GM19397 (cell line): Measurements from ENCODE around the gene CPT1C.
"Not testable (repeated sequence)": the region's sequence is repeated elsewhere in the genome, so short reads cannot be mapped to it uniquely, and the experiment has no call there.

Source experiments
- ATAC-seq: cut with Tn5 transposase; IDR thresholded peaks from one replicate; pipeline ENCODE4 v1.9.1; 2021; ENCODE audit warnings: mild to moderate bottlenecking, moderate library complexity; ENCODE audit not compliant: unreplicated experiment

The CPT1C gene

DNA sequence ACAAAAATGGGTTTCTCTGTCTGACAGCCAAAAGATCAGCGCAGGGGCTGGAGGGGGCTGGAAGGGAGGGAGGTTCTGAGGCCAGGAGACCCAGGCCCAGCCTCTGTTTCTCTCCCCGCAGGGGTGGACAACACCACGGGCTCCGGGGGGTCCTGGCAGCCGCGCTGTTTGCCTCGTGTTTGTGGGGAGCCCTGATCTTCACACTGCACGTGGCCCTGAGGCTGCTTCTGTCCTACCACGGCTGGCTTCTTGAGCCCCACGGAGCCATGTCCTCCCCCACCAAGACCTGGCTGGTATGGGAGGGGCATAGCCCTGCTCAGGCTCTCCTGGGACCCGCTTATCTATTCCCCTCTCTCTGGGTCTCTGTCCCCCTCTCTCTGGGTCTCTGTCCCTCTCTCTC lies 9.6 kb downstream of the CPT1C start:
- ATAC-seq, result no peak

DNA sequence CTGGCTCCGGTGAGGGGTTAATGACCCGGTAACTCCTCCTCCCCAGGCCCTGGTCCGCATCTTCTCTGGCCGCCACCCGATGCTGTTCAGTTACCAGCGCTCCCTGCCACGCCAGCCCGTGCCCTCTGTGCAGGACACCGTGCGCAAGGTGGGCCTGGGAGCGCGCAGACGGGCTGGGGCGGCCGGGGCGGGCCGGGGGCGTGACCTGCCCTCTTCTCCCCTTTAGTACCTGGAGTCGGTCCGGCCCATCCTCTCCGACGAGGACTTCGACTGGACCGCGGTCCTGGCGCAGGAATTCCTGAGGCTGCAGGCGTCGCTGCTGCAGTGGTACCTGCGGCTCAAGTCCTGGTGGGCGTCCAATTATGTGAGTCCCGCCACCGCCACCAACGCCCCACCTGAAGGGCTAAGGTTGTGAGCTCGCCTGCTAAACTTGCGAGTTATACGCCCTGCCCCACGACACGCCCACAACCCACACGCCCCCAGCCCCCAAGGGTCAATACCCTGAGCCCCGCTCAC lies 10.4 kb downstream of the CPT1C start:
- no peak for ATAC-seq

DNA sequence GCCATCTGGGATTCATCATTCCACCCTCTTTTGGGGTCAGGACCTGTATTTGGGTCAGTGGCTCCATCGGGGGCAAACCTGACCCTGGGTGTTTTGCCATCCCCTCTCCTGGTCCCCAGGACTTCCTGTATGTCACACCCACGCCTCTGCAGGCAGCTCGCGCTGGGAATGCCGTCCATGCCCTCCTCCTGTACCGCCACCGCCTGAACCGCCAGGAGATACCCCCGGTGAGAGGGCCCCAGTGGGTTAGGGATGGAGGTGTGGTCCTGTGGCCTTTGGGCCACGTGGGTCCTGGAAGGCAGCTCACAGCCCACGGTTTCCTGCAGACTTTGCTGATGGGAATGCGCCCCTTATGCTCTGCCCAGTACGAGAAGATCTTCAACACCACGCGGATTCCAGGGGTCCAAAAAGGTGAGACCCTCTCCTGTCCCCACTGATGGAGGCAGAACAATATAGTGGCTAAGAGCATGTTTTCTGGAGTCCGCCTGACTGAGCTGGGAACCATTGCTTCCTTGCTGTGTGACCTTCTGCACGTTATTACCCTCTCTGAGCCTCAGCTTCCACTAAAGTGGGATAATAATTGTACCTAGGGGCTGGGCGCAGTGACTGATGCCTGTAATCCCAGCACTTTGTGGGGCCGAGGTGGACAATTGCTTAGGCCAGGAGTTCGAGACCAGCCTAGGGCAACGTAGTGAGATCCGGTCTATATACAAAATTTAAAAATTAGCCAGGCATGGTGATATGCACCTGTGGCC lies 14.1 kb downstream of the CPT1C start:
- ATAC-seq, result no peak

DNA sequence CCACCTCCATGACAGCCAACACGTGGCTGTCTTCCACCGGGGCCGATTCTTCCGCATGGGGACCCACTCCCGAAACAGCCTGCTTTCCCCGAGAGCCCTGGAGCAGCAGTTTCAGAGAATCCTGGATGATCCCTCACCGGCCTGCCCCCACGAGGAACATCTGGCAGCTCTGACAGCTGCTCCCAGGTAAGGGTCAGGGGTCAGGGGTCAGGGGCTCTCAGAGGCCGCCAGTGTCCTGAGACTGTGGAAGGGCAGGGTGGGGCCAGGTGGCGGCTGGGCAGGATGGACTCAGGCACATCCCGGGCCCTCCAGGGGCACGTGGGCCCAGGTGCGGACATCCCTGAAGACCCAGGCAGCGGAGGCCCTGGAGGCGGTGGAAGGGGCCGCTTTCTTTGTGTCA lies 15.0 kb downstream of the CPT1C start:
- no peak for ATAC-seq

DNA sequence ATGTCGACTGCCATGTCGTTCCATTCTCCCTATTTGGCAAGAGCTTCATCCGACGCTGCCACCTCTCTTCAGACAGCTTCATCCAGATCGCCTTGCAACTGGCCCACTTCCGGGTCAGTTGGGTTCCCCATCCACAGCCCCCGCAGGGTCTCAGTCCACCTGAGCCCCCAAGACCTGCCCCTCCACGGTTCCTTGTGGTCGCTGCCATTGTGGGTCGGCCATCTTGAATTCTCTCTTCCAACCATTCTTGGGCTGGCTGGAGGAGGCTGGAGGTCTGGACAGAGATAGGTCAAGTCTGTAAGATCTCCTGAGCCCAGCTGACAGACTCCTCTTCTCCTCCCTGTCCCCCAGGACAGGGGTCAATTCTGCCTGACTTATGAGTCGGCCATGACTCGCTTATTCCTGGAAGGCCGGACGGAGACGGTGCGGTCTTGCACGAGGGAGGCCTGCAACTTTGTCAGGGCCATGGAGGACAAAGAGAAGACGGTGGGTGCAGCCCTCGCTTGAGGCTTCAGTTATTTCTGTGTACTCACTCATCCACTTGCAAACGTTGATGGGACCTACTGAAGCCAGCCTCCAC lies 19.5 kb downstream of the CPT1C start:
- ATAC-seq, result no peak

DNA sequence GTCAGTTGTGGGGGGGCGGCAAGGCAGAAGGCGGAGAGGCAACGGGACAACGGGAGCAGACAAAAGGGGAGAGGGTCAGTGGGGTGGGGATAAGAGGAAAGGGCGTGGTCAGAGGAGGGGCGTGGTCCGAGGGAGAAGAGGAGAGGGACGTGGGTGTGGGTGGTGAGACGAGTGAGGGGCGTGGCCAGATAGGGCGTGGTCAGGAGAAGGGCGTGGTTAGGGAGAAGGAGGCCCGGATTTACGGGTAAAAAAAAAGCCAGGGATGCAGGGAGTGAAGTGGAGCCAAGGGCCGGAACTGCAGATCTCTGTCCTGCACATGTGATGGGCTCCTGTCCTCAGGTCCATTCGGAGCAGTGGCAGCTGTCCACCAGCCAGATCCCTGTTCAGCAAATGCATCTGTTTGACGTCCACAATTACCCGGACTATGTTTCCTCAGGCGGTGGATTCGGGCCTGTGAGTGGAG lies 21.5 kb downstream of the CPT1C start:
- ATAC-seq, result no peak

DNA sequence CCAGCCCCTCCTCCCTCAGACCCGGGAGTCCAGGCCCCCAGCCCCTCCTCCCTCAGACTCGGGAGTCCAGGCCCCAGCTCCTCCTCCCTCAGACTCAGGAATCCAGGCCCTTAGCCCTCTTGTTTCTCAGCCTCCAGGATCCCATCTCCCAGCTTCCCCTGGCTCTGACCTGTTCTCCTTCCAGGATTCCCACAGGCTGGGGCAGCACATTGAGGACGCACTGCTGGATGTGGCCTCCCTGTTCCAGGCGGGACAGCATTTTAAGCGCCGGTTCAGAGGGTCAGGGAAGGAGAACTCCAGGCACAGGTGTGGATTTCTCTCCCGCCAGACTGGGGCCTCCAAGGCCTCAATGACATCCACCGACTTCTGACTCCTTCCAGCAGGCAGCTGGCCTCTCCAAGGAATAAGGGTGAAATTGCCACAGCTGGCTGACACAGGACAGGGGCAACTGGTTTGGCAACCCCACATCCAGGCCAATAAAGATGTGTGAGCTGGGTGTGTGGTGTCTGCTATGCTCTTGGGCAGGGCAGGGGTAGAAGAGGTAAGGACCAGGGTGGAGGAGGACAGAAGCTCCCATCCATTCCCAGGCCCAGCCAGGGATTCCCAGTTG lies 22.4 kb downstream of the CPT1C start:
- ATAC-seq, result no peak

DNA sequence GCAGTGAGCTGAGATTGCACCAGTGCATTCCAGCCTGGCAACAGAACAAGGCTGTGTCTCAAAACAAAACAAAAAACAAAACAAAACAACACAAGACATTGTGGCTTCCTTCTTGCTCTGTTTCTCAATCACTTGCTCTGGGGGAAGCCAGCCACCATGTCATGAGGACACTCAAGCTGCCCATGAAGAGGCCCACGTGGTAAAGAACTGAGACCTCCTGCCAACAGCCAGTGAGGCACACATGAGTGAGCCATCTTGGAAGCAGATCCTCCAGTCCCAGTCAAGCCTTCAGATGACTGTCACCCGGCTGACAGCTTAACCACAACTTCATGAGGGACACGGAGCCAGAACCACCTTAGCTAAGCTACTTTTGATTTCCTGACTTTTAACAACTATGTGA lies 25.2 kb downstream of the CPT1C start:
- ATAC-seq, result no peak

DNA sequence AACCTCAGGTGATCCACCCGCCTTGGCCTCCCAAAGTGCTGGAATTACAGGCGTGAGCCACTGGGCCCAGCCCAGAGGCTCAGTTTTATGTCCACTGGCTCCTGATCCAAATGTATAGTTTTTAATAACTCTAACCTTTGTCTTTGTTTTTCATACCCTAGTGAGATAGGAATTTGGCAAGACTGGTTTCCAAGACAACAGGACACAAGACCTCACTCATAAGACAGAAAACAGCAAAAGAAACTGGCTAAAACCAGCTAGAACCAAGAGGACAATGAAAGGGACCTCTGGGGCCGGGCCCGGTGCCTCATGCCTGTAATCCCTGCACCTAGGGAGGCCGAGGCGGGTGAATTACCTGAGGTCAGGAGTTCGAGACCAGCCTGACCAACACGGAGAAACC lies 27.6 kb downstream of the CPT1C start:
- ATAC-seq, result no peak

DNA sequence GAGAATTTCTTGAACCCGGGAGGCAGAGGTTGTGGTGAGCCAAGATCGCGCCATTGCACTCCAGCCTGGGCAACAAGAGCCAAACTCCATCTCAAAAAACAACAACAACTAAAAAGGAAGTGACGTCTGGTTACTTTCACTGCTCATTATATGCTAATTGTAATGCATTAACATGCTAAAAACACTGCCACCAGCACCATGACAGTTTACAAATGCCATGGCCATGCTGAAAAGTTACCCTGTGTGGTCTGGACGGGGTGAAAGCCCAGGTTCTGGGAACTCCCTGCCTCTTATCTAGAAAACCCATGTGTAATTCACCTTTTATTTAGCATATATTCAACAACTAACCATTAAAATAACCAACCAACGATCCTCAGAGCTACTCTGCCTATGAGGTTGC lies 28.1 kb downstream of the CPT1C start:
- ATAC-seq, result no peak

DNA sequence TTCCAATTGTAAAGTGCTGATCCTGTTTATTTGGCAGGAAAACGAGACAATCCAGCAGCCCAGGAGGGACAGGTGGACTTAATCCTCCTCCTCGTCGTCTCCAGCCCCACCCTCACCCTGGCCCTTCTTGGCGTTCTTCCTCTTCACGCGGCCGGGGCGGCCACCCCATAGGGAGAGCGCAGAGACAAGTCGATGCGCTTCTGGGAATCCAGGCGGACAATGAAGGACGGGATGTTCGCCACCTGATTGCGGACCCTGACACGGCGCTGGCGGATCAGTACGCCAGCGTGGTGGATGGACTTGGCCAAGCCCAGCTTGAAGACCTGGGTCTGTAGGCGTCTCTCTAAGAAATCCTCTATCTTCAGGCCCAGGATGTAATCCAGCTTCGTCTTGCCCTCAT lies 28.5 kb downstream of the CPT1C start:
- not testable (repeated sequence) for ATAC-seq

DNA sequence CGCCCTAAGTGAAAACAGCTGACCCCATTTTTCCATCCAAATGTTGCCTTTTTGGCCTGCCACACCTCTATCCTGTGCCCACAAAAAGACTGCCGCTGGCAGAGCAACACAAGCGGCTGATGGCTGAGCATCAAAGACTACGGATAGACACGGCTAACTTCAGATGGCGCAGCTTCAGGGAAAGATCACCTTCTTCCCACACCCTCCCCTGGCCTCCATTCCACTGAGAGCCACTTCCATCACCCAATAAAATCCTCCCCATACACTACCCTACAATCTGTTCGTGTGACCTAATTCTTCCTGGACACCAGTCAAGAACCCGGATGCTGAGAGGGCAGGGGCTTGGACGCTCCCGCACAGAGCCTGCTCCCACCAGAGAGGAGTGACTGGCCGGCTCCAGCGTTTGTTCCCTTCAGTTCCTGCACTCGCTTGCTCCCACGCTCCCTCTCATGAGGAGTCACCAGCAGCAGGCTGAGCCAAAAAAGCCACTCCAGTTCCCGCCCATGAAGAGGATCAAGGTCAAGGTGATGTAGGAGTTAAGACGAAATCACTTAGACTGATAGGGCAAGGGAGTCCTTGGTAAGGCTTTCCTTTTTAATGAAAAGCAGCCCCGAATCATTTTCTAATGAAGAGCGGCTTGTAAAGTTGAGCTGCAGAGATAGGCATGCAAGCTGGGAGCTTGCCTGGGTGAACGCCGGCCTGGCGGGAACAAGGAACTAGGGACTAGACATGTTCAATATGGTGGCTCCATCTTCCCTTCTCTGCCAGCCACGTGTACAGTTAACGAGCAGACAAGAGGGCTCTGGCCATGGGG lies 36.5 kb downstream of the CPT1C start:
- ATAC-seq, result no peak

DNA sequence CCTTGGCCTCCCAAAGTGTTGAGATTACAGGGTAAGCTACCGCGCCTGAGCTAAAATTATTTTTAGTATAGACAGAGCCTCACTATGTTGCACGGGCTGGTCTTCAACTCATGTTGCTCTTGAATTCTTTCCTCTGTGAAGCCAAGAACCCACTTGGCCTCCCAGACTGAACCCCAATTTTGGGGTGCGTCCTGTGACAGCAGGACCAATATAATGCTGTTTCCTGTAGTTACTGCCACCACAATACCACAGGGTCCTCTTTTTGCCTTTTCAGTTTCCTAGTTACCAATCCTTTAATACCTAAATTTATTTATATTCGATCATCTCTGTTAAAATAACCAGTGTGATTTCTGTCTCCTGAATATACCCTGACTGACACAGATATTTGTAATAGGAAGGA lies 39.2 kb downstream of the CPT1C start:
- ATAC-seq, result no peak

DNA sequence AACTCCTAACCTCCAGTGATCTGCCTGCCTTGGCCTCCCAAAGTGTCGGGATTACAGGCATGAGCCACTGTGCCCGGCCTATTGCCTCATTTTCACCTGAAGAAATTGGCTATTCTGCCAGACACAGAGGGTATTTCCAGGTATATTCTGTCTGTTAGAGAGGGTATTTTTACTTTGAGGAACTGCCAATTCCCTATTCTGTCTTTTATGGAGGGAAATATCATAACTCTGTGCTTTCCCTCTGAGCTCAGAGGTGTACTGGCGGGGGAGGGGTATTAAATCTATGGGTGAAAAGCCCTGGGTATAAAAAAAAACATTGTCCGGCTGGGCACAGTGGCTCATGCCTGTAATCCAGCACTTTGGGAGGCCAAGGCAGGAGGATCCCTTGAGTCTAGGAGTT lies 47.4 kb downstream of the CPT1C start:
- no peak for ATAC-seq

DNA sequence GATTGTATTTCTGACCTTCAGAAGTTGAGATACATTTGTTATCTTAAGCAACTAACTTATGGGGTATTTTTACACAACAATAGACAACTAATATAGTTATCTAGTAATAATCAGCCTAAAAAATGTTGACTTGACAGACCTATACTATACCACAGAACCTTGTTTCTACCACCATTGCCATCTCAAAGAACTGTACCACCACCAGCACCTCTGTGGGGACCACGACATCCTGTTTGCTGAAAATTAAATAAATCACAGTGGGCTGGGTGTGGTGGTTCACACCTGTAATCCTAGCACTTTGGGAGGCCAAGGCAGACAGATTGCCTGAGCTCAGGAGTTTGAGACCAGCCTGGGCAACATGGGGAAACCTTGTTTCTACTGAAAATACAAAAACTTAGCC lies 48.2 kb downstream of the CPT1C start:
- ATAC-seq, result no peak

DNA sequence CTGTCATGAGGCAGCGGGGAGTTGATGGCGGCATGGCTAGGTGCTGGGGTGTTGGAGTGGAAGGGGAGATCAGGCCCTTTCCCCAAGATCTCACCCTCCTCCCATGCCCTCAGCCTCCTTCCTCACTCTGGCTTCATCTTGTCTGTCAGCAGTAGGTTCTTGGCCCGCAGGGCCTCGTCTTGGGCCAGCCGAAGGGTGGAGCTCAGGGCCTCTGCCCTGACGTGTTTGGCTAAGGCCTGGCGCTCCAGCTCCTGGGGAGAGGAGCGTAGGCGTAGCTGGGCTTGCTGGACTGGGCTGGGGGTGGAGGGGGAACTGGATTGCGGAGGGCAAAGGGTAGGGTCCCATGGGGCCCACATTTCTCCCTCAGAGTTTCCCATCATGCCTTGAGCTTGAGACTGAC lies 49.0 kb downstream of the CPT1C start:
- no peak for ATAC-seq

DNA sequence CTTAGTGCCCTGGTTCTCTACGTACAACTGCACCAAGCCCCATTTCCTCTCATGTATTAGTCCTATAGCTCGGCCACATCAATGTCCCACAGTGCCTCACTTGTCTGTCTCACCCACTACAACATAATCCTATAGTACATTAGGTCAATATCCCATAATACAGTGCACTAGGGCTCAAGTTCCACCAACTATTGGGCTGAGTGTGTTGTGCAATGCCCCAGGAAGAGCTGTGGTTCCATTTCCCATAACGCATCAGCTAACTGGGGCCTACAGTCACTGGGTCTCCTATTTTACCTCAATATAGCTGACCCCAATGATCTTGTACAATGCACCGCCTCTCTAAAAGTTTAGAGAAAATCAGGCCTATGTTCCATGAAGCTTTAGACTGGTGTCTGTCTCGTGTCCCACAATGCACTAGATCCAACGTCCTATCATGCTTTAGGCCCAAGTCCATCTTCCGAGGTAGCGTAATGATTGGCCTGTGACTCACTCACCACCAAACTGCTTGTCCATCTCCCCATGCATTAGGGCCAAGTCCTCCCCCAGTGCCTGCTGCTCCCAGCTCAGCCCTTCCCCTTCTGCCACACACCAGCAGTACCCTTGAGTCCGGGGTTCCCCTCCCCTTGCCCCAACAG lies 50.4 kb downstream of the CPT1C start:
- ATAC-seq, result no peak

DNA sequence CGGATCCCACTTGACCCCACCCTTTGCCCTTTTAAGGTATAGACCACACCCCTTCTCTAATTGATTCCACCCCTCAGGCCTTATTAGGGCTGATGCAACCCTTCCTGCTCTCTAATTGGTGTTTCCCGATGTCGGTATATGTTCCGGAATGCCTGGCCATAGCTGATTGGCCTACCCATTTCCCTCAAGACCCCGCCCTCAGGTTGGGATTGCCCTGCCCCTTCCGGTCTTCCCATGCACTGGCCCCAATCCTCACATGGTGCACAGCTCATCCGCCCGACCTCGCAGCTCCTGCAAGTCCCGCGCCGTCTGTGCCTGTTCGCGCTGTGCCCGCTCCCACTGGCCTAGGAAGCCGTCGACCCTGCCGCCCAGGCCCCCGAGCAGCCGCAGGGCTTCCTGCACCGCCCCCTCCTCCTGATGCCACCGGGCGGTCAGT lies 54.0 kb downstream of the CPT1C start:
- ATAC-seq, result no peak

DNA sequence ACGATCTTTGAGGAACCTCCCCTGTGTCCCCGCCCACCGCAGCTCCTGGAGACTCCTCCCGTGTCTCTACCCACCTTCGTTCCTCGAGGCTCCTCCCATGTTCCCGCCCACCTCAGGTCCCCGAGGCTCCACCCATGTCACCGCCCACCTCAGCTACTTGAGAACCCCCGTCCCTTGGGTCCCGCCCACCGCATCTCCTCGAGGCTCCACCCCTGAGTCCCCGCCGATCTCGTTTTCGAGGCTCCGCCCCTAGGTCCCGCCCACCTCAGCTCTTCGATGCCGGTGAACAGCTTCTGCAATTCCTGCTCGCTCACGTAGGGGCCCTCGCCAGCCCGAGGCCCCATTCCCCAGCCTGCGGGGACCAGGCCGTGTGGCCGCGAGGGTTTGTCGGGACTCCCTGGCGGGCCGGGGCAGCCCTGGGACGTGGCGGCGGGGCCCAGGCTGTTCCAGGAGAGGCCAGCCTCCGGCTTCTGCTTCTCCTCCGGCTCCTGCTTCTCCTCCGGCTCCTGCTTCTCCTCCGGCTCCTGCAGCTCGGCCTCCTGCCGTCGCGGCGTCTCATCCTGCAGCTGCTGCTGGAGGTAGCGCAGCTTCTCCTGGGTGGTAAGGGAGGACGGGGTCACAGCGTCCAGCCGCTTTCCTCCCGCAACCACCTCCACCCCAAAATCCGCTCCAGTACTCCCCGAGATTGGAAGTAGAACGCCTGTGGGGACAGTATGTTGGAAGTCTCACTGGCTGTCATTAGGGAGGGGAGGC lies 55.5 kb downstream of the CPT1C start:
- no peak for ATAC-seq

DNA sequence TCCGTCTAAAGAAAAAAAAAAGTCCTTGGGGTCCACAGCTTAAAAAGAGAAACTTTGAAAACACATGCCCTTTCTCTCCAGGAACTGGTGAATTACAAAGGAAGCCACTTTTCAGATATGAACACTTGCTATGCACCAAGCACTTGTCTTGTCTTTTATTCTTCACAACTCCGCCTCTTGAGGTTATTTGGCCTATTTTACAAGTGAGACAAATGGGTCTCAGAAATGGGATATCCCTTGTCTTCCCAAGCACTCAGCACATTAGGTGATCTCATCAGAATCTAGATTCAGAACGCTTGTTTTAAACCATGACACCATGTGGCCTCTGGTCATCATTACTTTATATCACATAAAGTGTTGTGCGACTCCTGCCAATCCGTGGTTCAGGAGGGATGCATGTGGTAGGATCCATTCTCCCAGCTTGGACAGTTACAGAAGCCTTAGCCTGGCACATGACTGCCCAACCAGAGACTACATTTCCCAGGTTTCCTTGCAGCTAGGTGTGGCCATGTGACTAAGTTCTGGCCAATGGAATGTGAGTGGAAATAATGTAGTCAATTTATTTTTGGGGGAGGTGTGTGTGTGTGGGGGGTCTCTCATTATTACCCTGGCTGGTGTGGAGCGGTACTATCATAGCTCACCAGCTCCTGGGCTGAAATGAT lies 58.3 kb downstream of the CPT1C start:
- no peak for ATAC-seq
